Calu3 (cell line): Measurements from ENCODE around the gene NRG2. TPM values are rescaled to one million over a fixed set of nuclear protein-coding genes. Genes with fewer than 3 reads are reported as not detected.

Experiments
- BruUV-seq: library from RNA; stranded (reverse); fragments of 400-500 nt; replicated peaks from 2 replicates; lab custom pipeline; 2021; lab: Mats Ljungman, UMichigan
- CTCF ChIA-PET: fragments of 300-600 bp; sonication (Branson Sonifier 250); formaldehyde crosslinking; loops from one replicate; lab custom pipeline; 2022; ENCODE audit warnings: antibody characterized with exemption; lab: Charles Lee
- DNase-seq: peaks from one replicate; pipeline ENCODE4 v3.0.0; 2022
- H3K27ac Mint-ChIP-seq: one replicate; pipeline ENCODE4 v1.8.0; 2022; ENCODE audit warnings: mixed read lengths; ENCODE audit not compliant: unreplicated experiment
- H3K27me3 Mint-ChIP-seq: one replicate; pipeline ENCODE4 v1.8.0; 2022; ENCODE audit warnings: mixed read lengths; ENCODE audit not compliant: unreplicated experiment
- H3K36me3 Mint-ChIP-seq: one replicate; pipeline ENCODE4 v1.8.0; 2022; ENCODE audit warnings: mild to moderate bottlenecking, moderate library complexity, mixed read lengths; ENCODE audit not compliant: insufficient read depth, unreplicated experiment
- H3K4me1 Mint-ChIP-seq: one replicate; pipeline ENCODE4 v1.8.0; 2022; ENCODE audit warnings: mild to moderate bottlenecking, low read depth, mixed read lengths; ENCODE audit not compliant: unreplicated experiment
- H3K4me3 Mint-ChIP-seq: one replicate; pipeline ENCODE4 v1.8.0; 2022; ENCODE audit warnings: mild to moderate bottlenecking, low read depth, moderate library complexity, mixed read lengths; ENCODE audit not compliant: unreplicated experiment
- H3K9me3 Mint-ChIP-seq: one replicate; pipeline ENCODE4 v1.8.0; 2022; ENCODE audit warnings: low read depth, mixed read lengths; ENCODE audit not compliant: unreplicated experiment
- intact Hi-C: fragments of 100-400 bp; cut with micrococcal nuclease; formaldehyde crosslinking; loops from one replicate; pipeline ENCODE4 v1.10.0; 2022; ENCODE audit not compliant: unreplicated experiment
- total RNA-seq: library from RNA; stranded (reverse); gene quantifications from 2 replicates; pipeline ENCODE4 v1.2.3, GENCODE V29; 2022
- TF ChIP-seq, protein P1 (sequence below): fragments of 200-600 bp; IDR thresholded peaks from one replicate; pipeline ENCODE4 v1.8.0; 2022; ENCODE audit warnings: antibody characterized with exemption; ENCODE audit not compliant: unreplicated experiment

NRG2 gene
- total RNA-seq, 1 experiment from 2014 or later: 1.4 TPM

DNA sequence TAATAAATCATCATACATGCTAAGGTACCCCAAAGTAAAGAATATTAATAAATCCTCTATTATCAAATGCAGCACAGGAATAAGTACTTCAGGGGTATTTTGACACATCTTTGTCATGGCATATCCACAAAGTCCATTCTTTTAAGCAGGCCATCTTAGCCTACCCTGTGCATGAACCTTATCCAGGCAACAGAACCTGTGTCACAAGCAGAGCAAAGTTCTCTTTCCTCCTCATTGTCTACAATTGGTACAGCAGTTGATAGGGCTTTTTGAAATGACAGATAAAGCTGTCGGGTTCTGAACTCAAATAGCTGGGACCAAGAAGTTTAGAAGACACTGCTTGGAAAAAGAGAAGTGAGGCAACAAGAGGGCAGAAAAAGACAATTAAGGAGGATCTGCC lies 40.0 kb upstream of the NRG2 start:
- Mint-ChIP-seq H3K9me3 (no peaks in the 10 kb centered on the region), H3K27ac (no peak overlapping the region), H3K36me3 (no peaks in the 10 kb centered on the region), H3K4me3 (no peak overlapping the region), H3K4me1 (peaks cover 13% of the 10 kb centered on the region), H3K27me3 (peaks cover 32% of the 10 kb centered on the region)
- TF ChIP-seq, protein P1, sequence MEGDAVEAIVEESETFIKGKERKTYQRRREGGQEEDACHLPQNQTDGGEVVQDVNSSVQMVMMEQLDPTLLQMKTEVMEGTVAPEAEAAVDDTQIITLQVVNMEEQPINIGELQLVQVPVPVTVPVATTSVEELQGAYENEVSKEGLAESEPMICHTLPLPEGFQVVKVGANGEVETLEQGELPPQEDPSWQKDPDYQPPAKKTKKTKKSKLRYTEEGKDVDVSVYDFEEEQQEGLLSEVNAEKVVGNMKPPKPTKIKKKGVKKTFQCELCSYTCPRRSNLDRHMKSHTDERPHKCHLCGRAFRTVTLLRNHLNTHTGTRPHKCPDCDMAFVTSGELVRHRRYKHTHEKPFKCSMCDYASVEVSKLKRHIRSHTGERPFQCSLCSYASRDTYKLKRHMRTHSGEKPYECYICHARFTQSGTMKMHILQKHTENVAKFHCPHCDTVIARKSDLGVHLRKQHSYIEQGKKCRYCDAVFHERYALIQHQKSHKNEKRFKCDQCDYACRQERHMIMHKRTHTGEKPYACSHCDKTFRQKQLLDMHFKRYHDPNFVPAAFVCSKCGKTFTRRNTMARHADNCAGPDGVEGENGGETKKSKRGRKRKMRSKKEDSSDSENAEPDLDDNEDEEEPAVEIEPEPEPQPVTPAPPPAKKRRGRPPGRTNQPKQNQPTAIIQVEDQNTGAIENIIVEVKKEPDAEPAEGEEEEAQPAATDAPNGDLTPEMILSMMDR: no peak
- CTCF ChIA-PET: no interaction called here
- intact Hi-C loops: no loop called here
- BruUV-seq: no TSS peak
- no peak for DNase-seq

DNA sequence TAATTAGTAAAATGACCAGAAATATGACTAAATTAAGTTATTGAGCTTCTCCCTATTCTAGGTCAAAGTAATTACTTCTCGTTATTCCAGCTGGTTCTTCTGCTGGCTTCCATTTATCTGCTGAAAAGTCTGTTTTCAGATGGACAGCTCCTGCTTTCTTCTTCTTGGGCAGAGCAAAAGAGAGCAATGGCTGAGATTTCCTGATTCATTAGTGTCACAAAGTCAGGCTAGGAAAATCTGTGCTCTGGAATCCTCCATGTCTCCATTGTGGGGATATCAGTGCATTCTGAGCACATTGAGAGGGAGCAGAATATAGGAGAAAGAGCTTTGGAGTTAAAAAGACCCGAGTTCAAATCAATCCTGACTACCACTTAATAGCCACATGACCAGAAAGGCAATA lies 33.7 kb upstream of the NRG2 start:
- TF ChIP-seq, protein P1: no peak
- H3K27ac Mint-ChIP-seq: no peak overlapping the region
- peaks cover 8% of the 10 kb centered on the region for H3K4me1 Mint-ChIP-seq
- CTCF ChIA-PET: no interaction called here
- no peak for DNase-seq
- H3K4me3 Mint-ChIP-seq: no peak overlapping the region
- H3K36me3 Mint-ChIP-seq: no peaks in the 10 kb centered on the region
- intact Hi-C loops: loop anchor here (5.0 kb wide), 1 partner anchor 281 kb away; no protein-coding TSS in a partner anchor
- H3K27me3 Mint-ChIP-seq: peaks cover 7% of the 10 kb centered on the region
- BruUV-seq: no TSS peak
- H3K9me3 Mint-ChIP-seq: no peaks in the 10 kb centered on the region

DNA sequence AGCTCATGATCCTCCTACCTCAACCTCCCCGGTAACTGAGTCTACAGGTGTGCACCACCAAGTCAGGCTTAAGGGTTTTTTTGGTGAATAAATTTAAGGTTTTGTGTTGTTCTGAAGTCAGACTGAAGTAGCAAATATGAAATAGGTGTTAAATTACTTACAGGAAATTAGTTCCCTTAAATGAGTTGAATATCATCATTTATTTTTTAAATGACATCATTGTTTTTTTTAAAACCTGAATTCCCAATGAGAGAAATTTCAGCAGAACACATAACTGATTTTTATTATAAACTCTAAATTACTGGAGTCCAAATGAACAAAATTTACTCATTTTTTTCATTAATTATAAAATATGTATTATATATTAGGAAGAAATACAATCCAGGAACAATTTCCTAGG lies 33.0 kb upstream of the NRG2 start:
- CTCF ChIA-PET: interaction anchor here (0.9 to 1.4 kb wide), 4 partner anchors 66 to 270 kb away, joined by 3 to 11 read pairs (median 8); partner anchors contain the start of gene HBEGF
- Mint-ChIP-seq H3K9me3 (no peaks in the 10 kb centered on the region), H3K27me3 (peaks cover 14% of the 10 kb centered on the region), H3K36me3 (no peaks in the 10 kb centered on the region), H3K4me1 (peaks cover 8% of the 10 kb centered on the region), H3K27ac (no peak overlapping the region), H3K4me3 (no peak overlapping the region)
- TF ChIP-seq, protein P1: no peak
- intact Hi-C loops: loop anchor here (5.0 kb wide), 1 partner anchor 281 kb away; no protein-coding TSS in a partner anchor
- BruUV-seq: no TSS peak
- no peak for DNase-seq

DNA sequence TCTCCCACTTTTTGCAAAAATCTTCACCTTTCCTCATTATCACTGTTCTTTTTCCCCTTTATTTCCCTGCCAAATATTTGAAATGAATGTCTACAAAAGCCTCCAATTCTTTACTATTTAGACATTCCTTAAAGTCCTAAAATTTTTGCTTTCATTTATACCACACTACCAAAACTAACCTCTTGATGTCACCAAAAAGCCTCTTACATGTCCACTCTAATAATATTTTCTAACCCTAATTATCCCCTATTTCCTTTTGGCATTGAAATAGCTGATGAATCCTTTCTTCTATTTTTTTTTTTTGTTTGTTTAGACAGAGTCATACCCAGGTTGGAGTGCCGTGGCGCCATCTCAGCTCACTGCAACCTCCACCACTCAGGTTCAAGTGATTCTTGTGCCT lies 32.3 kb upstream of the NRG2 start:
- TF ChIP-seq, protein P1: no peak
- CTCF ChIA-PET: interaction anchor here (0.6 to 1.5 kb wide), 12 partner anchors 11 to 283 kb away, joined by 3 to 11 read pairs (median 3); partner anchors contain the start of gene HBEGF
- no TSS peak for BruUV-seq
- intact Hi-C loops: loop anchor here (1.0 to 5.0 kb wide), 3 partner anchors 69 to 282 kb away; no protein-coding TSS in a partner anchor
- H3K27me3 Mint-ChIP-seq: peaks cover 17% of the 10 kb centered on the region
- H3K4me3 Mint-ChIP-seq: no peak overlapping the region
- no peaks in the 10 kb centered on the region for H3K9me3 Mint-ChIP-seq
- DNase-seq: peak; percentile 6
- H3K36me3 Mint-ChIP-seq: no peaks in the 10 kb centered on the region
- H3K4me1 Mint-ChIP-seq: peaks cover 8% of the 10 kb centered on the region
- H3K27ac Mint-ChIP-seq: no peak overlapping the region
